DMS53 (cell line): Measurements from ENCODE around the gene UBAP2.

Experiments used
- DNase-seq: peaks from one replicate; lab custom pipeline; 2025; lab: John Stamatoyannopoulos, UW

UBAP2 gene

DNA sequence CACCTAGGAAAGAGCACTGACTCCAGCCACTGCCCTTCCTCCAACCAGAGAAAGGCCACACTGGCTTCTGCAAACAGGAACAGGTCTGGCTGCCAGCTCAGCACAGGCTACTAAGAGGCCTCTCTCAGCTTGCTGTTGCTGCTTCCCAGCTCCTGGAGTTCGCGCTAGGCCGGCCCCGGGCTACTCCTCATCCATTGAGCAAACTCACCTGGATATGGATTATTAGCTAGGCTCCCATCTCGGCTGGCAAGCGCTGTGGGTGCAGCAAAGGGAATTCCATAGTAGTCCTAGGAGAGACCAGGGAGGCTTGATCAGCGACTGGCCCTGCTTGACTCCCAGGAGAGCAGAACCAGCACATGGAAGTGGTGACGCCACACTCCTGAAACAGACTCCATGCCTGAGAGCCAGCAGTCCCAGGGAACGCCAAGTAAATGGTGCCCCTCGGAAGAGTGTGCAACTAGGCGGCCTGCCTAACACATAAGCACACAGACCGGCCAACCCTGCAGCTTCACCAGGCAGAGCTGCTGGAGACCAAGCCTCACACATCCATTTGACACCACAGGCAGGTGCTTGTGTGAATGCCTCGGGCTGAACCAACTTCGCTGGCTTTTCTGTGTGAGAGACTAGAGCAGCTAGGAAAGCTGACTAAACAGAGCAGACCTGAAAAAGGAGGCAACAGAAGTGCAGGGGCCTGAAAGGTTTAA, 124.5 kb downstream of the UBAP2 start:
- peak; percentile 11 for DNase-seq

DNA sequence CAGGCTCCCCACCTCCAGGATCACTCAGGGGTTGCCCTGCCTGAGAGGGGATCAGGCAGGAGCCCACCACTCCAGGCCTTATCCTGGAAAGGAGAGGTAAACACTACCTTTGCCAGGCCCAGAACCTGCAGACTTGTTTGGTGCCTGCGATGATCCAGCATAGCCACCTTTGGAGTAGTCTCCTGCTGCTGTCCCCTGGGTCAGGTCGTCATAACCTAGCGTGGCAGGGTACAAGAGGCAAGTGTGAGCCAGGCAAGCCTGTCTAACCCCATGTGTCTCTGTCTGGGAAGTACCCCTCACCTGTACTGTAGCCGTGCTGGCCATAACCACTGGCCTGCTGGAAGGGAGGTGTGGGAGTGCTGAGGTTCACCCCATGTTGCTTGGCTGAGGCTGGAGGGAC, 125.6 kb downstream of the UBAP2 start:
- no peak for DNase-seq

DNA sequence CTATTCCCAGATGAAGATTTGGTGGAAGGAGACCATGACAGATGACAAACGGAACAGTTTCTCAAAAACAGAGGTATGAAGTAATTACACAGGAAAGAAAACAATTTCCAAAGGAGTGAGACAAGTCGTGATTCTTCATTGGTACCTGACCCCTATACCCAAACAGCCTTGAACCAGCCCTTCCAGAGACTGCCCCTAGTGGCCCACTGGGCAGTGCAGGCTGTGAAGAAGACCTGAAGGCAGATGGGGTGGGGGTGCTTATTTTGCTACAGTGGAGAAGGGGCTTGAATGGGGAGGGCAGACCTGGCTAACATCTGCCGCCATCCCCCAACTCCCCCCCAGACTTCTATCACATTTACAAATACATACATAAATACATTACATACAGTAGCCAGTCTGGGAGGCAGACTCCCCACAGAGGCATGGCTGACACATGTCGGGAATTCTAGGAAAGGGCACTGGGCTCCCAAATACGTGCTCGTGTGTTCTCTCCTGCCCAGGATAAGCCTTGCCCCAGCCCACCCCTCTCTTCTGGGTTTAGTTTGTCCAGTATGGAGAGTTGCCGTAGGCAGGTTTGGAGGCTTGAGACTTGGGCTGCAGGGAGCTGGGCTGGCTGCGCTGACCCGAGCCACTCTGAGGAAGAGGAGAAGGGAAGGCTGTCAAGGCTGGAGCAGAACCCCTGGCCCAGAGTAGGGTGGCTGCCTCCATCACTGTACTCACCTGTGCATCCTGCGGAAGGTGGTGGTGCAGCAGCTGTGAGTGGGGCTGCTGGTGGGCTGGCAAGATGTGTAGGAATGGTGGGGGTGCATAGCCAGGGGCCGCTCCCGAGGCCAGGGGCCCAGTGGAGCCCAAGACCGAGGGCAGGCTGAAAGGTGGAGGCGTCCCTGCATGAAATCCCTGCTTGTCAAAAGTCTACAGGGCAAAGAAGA, 126.5 kb downstream of the UBAP2 start:
- peak; percentile 45 for DNase-seq

DNA sequence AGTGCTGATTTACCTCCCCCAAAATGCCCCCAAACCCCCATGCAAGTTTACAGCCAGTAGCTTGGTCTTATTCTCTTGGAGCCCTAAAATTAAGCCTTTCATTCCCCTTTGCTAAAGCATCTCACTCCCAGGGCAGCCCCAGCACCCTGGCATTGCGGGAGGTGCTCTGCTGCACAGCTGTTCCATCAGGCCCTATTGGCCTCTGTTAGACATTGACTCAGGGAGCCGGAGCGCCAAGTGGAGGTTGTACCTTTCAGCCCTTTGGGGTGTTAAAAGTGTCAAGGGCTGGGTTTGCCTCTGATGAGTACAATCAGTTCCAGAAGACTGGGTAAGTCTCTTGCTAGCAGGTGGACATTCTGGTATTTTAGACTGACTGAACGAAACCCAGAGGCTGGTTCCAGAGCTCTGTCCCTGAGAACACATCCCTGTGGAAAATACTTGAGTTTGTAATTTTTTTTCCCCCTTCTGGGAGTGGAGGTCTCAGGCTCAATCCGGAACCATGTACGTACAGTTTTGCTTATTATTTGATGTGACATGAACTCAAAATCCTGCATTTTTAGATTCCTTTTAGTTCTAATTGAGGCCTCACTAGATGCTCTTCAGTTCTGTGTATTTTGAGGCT, 129.3 kb downstream of the UBAP2 start:
- no peak for DNase-seq

DNA sequence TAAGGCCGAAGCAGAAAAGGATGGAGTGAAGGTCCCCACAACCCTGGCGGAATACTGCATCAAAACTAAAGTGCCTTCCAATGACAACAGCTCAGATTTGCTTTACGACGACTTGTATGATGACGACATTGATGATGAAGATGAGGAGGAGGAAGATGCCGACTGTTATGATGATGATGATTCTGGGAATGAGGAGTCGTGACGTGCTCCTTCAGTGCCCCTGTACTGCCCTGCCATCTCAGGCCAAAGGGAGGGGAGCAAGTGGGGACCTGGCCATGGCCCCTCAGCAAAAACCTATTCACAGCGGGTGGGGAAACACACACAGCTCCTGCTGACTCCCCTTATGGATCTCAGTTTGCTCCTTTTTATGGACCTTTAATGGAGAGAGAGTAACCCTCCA, 131.7 kb downstream of the UBAP2 start:
- DNase-seq, result no peak

DNA sequence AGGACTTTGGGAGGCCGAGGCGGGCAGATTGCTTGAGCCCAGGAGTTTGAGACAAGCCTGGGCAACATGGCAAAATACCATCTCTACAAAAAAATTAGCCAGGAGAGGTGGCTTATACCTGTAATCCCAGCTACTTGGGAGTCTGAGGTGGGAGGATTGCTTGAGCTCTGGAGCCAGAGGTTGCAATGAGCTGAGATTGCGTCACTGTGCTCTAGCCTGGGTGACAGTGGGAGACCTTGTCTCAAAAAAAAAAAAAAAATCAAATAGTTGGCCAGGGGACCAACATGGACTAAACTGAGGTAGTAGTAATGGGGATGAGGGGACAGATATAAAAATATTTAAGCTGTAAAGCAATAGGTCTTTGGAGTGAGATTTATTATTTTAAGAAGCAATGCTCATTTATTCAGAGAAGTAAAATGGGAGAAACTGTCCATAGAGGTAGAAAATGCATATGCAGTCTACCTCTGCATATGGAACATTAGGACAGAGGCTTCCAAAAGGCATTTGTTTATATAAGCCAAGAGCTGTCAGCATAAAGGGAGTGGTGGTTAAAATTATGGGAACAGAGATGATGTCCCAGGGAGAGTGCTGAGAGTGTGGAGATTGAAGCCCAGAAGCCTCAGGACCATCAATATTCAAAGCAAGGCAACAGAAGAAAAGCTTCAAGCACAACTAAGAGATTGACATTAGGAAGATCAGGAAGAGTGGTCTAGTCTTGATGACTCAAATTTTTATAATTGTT, 133.6 kb downstream of the UBAP2 start:
- DNase-seq, result no peak

DNA sequence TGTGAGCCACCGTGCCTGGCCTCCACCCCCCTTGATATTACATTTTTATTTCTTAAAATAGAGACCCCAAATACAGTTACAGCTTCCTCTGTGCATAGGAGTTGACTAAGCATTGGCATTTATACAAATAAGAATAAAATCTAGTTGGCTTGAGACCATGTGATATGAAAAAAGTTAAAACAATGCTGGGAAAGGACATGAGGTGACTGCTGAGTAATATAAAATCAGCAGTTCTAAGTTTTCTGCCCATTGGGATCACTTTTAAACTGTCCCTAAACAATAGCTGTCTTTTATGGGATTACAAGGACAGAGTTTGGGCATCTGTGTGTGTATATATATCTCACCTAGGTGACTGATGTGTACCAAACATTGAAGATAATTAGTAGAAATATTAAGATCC, 135.1 kb downstream of the UBAP2 start:
- no peak for DNase-seq

DNA sequence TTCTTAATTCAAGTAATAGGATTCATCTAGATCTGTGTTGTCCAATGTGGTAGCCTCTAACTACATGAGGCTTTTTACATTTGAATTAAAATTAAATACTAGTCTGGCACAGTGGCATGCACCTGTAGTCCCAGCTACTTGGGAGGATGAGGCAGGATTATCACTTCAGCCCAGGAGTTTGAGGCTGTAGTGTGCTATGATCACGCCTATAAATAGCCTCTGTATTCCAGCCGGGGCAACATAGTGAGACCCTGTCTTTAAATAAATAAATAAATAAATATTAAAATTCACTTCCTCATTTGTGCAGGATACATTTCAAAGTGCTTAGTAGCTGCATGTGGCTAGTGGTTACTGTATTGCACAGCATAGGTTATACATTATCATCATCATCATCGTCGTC, 139.9 kb downstream of the UBAP2 start:
- DNase-seq, result no peak

DNA sequence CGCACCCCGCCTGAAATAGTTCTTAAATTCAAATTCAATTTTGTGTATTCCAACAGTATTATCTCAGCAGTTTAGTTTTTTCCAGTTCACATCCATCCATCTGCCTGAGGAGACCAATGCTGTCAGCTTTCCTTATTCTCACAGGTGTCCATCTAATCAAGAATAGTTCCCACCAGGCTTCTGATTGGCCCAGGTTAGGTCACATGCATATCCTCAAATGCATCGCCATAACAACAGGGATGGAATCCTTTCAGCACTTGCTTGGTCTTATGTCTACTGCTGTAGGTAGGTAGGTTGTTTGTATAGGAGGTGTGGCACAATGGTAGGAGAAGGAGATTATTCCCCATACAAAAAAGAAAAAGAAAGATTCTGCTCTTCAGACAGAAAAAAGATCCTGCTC, 140.6 kb downstream of the UBAP2 start:
- peak; percentile 31 for DNase-seq

DNA sequence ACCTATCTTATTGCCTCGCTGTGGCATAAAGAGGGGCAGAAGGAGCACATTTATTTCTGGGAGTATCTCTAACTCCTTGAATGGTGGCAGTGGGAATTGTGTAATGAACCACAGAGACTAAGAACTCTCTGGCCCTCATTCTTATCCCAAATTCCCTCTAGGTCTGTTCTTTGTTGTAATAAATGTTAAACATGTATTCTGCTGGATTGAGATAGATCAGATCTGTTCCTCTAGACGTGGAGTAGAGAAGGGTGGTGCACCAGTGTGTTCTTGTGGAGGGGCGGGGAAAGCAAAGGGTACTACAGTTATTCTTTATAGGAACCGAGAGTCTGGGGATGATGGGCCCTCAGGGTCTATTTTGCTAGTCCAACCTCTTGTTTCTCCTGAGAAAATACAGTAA, 141.3 kb downstream of the UBAP2 start:
- no peak for DNase-seq

DNA sequence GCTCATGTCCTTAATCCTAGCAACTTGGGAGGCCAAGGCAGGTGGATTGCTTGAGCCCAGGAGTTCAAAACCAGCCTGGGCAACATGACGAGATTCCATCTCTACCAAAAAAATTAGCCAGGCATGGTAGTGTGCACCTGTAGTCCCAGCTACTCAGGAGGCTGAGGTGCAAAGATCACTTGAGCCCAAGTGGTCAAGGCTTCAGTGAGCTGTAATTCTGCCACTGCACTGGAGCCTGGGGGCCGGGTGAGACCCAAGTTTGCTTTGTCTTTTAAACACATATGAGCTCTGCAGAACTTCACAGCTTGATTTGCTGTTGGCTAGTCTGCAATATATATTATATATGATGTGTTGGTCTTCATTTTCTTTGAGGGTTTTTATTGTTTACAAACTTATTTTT, 141.9 kb downstream of the UBAP2 start:
- no peak for DNase-seq

DNA sequence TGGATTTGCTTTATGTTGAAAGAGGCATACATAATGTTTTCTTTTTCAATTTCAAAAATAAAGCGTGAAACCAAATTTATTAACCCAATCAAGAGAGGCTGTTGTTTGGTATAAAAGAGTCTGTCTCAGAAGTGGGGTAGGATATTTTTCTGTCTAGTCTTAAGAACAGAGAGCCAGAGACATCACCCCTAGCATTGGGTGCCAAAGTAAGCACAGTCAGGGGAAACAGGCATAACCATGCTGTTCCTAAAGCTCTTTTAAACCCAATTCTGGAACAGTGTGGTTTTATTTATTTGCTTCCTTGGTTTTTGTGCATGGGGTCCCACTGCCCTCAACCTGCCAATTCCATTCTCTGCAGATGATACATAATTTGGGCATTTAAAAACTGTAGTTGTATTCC, 143.6 kb downstream of the UBAP2 start:
- no peak for DNase-seq

DNA sequence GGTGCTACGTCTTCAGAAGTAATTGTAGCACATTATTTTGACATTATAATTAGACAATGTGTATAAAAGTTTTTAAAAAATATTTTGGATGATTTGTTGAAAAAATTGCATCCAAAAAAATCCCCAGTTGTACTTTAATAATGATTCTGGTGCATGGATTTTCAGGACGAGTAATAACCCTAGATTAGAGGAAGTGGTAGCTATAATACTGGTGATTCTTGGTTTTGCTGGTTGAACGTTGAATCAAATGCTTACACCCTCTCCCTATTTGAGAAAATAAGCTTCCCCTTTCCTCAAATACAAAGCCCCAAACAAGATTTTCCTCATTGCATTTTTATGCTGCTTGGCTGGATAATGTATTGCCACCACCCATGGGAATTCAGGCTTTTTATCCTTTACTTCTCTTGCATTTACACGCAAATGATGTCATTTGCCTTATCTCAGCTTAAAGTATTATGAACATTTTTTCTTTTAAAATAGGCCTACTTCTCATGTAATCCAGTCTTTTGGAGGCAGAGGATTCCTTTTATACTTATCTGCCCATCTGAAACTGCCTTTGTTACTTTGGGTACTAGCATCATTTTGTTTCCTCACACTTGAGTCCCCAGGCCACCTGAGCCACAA, 145.4 kb downstream of the UBAP2 start:
- DNase-seq, result no peak

DNA sequence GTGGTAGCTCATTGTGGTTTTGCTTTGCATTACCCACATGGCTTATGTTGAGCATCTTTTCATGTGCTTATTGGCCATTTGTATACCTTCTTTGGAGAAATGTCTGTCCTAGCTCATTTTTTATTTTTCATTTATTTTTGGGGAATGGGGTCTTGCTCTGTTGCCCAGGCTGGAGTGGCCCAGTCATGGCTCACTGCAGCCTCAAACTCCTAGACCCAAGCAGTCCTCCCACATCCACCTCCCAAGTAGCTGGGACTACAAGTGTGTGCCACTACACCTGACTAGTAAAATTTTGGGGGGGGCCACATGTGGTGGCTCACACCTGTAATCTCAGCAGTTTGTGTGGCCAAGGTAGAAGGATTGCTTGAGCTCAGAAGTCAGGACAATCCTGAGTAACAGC, 154.4 kb downstream of the UBAP2 start:
- DNase-seq, result no peak

DNA sequence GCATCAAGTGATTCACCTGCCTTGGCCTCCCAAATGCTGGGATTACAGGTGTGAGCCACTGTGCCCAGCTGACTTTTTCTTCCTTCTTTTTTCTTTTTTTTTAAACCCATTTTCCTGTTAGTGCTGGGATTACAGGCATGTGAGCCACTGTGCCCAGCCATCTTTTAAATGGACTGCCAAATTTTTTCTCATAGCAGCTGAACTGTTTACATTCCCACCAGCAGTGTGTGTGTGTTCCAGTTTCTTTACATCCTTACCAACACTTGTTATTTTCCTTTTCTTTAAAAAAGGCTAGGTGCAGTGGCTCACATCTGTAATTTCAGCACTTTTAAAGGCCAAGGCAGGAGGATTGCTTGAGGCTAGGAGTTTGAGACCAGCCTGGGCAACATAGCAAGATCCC, 154.8 kb downstream of the UBAP2 start:
- DNase-seq, result no peak

DNA sequence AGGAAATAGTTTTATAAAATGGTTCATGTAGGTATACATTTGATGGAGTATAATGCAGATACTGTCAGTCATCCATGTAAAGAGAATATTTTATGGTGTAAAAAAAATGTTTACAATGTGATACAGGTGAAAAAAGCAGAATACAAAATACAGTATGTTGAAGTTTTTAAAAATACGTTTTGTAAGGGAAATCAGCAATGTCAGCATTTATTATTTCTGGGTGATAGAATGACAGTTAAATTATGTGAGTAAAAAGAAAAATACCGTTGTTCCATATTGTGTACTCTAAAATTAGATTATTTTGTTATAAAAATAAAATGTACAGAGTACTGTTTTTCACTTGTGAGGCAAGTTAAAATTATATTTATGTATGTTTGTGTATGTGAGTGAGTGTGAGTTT, 162.7 kb downstream of the UBAP2 start:
- no peak for DNase-seq

DNA sequence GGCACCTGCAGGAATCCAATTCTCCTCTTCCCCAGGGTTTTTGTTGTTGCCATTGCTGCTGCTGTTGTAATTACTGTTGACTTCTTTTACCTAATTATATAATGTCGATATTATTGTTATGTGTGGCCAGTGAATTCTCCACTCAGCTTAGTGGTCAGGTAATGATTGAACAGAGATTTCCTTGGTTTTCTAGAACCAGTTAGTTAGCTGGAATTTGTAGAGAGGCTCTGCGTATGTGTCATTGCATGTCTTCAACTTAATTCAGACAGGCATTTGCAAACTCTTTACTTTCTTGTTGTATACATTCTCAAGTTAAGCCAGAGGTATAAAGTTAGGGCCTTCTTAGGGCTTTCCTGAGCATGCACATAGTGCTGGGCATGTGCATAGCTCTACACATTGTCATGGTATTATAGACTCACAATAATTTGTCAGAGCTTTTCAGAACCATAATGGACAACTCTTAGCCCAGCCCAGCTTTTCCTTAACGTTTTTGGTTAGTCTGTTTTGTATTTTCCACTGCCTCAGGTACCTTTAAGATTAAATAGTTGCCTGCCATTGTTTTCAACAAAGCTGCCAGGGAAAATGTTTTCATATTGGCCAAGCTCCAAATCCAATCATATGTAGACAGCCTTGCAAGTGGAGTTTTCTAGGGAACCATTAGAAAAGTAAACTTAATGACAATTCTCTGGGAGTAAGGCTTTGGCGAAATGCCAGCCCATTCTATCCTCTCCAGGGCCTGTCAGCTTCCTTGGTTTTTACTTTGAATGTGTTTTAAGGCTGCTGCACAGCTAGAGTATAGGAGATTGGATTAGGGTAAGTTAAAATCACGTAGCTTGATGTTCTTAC, 163.6 kb downstream of the UBAP2 start:
- DNase-seq, result peak; percentile 9

DNA sequence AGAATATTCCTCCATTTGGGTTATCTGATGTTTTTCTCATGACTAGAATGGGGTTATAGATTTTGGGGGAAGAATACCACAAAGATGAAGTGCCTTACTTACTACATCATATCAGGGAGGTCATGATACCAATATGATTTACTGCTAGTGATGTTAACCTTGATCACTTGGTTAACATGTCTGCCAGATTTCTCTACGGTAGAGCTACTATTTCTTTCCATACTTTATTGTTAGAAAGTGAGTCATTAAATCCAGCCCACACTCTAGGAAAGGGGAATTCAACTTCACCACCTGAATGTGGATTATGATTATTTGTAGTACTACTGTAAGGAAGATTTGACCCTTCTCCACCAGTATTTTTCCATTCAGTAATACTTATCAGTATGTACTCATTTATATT, 167.1 kb downstream of the UBAP2 start:
- DNase-seq, result no peak

DNA sequence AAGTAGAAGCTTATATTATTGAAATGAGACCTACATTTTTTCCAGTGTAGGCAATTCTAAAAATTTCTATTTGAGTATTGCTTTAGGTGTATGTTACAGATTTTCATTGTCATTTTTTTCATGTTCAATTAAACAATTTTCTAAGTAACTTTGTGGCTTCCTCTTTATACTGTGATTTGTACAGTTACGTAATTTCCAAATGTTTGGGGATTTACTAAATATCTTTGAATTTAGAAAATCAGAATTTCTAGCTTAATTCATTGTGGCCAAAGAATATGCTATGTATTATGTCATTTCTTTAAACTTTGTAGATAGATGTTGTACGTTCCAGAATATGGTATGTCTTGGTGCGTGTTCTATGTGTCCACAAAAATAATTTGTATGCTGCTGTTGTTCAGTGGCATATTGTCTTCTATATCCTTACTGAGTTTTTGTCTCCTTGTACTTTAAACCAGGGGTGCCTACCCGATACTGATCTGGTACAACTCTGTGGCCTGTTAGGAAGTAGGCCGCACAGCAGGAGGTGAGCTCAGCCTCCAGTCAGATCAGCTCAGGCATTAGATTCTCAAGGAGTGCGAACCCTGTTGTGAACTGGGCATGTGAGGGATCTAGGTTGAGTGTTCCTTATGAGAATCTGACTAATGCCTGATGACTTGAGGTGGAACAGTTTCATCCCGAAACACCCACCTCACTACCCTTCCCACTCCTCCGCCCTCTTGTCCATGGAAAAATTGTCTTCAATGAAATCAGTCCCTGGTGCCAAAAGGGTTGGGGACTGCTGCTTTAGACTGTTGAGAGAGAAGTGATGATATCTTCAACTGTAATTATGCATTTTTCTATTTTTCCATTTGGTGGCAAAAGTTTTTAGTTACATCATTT, 168.2 kb downstream of the UBAP2 start:
- DNase-seq, result no peak
